WTC11 (cell line): ENCODE results near the gene PAPSS1.

Source experiments
- E2F1 ChIP-seq: sonication (generic); formaldehyde crosslinking; IDR thresholded peaks from 2 replicates; pipeline ENCODE4 v1.8.0; 2022; ENCODE audit warnings: mild to moderate bottlenecking, missing genetic modification reagents
- EMX1 ChIP-seq: fragments of 250-450 bp; sonication (Bioruptor Pico); IDR thresholded peaks from 2 replicates; pipeline ENCODE4 v1.8.0; 2021; ENCODE audit warnings: mild to moderate bottlenecking
- JUN ChIP-seq: sonication (generic); formaldehyde crosslinking; IDR thresholded peaks from 2 replicates; pipeline ENCODE4 v1.8.0; 2023; ENCODE audit warnings: mild to moderate bottlenecking, missing genetic modification reagents
- MYBL2 ChIP-seq: sonication (generic); formaldehyde crosslinking; IDR thresholded peaks from 2 replicates; pipeline ENCODE4 v1.8.1; 2023; ENCODE audit warnings: mild to moderate bottlenecking, moderate library complexity, missing genetic modification reagents
- PRDM15 ChIP-seq: sonication (generic); formaldehyde crosslinking; IDR thresholded peaks from 2 replicates; pipeline ENCODE4 v1.8.0; 2022; ENCODE audit warnings: missing genetic modification reagents
- SP1 ChIP-seq: sonication (generic); formaldehyde crosslinking; conservative IDR thresholded peaks from 2 replicates; pipeline ENCODE4 v1.8.1; 2022; ENCODE audit warnings: missing genetic modification reagents
- ZNF416 ChIP-seq: fragments of 250-450 bp; sonication (Bioruptor Pico); IDR thresholded peaks from 2 replicates; pipeline ENCODE4 v1.9.0; 2021; ENCODE audit warnings: mild to moderate bottlenecking, inconsistent platforms
- TF ChIP-seq, protein P1 (sequence below): sonication (generic); formaldehyde crosslinking; IDR thresholded peaks from 2 replicates; pipeline ENCODE4 v1.8.1; 2023; ENCODE audit warnings: mild to moderate bottlenecking, missing genetic modification reagents, borderline replicate concordance
- TF ChIP-seq, protein P2 (sequence below): fragments of 200-600 bp; IDR thresholded peaks from 2 replicates; pipeline ENCODE4 v1.8.0; 2022; ENCODE audit warnings: antibody characterized with exemption
- TF ChIP-seq, protein P3 (sequence below): sonication (generic); formaldehyde crosslinking; IDR thresholded peaks from 2 replicates; pipeline ENCODE4 v1.8.1; 2022; ENCODE audit warnings: missing genetic modification reagents, borderline replicate concordance
- TF ChIP-seq, protein P4 (sequence below): sonication (generic); formaldehyde crosslinking; IDR thresholded peaks from 2 replicates; pipeline ENCODE4 v1.8.0; 2023; ENCODE audit warnings: missing genetic modification reagents

DNA sequence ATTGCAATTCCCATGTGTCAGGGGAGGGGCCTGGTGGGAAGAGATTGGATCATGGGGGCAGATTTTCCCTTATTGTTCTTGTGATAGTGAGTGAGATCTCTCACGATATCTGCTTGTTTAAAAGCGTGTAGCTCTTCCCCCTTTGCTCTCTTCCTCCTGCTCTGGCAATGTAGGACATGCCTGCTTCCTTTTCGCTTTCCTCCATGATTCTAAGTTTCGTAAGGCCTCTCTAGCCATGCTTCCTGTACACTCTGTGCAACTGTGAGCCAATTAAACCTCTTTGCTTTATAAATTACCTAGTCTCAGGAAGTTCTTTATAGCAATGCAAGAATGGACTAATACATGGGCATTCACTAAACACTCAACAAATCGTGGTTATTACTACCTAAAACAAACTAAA is 37.2 kb upstream of the PAPSS1 start:
- TF ChIP-seq SP1 (no peak), ZNF416 (no peak), MYBL2 (no peak), E2F1 (CRISPR knock-in tag) (no peak), PRDM15 (CRISPR knock-in tag) (no peak), EMX1 (no peak), JUN (no peak)
- TF ChIP-seq, protein P1, sequence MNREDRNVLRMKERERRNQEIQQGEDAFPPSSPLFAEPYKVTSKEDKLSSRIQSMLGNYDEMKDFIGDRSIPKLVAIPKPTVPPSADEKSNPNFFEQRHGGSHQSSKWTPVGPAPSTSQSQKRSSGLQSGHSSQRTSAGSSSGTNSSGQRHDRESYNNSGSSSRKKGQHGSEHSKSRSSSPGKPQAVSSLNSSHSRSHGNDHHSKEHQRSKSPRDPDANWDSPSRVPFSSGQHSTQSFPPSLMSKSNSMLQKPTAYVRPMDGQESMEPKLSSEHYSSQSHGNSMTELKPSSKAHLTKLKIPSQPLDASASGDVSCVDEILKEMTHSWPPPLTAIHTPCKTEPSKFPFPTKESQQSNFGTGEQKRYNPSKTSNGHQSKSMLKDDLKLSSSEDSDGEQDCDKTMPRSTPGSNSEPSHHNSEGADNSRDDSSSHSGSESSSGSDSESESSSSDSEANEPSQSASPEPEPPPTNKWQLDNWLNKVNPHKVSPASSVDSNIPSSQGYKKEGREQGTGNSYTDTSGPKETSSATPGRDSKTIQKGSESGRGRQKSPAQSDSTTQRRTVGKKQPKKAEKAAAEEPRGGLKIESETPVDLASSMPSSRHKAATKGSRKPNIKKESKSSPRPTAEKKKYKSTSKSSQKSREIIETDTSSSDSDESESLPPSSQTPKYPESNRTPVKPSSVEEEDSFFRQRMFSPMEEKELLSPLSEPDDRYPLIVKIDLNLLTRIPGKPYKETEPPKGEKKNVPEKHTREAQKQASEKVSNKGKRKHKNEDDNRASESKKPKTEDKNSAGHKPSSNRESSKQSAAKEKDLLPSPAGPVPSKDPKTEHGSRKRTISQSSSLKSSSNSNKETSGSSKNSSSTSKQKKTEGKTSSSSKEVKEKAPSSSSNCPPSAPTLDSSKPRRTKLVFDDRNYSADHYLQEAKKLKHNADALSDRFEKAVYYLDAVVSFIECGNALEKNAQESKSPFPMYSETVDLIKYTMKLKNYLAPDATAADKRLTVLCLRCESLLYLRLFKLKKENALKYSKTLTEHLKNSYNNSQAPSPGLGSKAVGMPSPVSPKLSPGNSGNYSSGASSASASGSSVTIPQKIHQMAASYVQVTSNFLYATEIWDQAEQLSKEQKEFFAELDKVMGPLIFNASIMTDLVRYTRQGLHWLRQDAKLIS: no peak
- TF ChIP-seq, protein P2, sequence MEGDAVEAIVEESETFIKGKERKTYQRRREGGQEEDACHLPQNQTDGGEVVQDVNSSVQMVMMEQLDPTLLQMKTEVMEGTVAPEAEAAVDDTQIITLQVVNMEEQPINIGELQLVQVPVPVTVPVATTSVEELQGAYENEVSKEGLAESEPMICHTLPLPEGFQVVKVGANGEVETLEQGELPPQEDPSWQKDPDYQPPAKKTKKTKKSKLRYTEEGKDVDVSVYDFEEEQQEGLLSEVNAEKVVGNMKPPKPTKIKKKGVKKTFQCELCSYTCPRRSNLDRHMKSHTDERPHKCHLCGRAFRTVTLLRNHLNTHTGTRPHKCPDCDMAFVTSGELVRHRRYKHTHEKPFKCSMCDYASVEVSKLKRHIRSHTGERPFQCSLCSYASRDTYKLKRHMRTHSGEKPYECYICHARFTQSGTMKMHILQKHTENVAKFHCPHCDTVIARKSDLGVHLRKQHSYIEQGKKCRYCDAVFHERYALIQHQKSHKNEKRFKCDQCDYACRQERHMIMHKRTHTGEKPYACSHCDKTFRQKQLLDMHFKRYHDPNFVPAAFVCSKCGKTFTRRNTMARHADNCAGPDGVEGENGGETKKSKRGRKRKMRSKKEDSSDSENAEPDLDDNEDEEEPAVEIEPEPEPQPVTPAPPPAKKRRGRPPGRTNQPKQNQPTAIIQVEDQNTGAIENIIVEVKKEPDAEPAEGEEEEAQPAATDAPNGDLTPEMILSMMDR: no peak
- TF ChIP-seq, protein P3, sequence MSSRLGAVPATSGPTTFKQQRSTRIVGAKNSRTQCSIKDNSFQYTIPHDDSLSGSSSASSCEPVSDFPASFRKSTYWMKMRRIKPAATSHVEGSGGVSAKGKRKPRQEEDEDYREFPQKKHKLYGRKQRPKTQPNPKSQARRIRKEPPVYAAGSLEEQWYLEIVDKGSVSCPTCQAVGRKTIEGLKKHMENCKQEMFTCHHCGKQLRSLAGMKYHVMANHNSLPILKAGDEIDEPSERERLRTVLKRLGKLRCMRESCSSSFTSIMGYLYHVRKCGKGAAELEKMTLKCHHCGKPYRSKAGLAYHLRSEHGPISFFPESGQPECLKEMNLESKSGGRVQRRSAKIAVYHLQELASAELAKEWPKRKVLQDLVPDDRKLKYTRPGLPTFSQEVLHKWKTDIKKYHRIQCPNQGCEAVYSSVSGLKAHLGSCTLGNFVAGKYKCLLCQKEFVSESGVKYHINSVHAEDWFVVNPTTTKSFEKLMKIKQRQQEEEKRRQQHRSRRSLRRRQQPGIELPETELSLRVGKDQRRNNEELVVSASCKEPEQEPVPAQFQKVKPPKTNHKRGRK: no peak
- TF ChIP-seq, protein P4, sequence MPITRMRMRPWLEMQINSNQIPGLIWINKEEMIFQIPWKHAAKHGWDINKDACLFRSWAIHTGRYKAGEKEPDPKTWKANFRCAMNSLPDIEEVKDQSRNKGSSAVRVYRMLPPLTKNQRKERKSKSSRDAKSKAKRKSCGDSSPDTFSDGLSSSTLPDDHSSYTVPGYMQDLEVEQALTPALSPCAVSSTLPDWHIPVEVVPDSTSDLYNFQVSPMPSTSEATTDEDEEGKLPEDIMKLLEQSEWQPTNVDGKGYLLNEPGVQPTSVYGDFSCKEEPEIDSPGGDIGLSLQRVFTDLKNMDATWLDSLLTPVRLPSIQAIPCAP (CRISPR knock-in tag): no peak
